SK-N-SH (cell line): ENCODE measurements around the gene ANKS4B. TPM values are rescaled to one million over a fixed set of nuclear protein-coding genes. Genes with fewer than 3 reads are reported as not detected.

Source experiments
- CTCF ChIA-PET: fragments of 300-600, 350-600 bp; formaldehyde crosslinking; extraction: SDS; loops from one replicate; lab custom pipeline; 2021; lab: Yijun Ruan, JAX
- POLR2A ChIA-PET: fragments of 350-600 bp; sonication (Branson Sonifier 250); formaldehyde crosslinking; extraction: SDS; loops from one replicate; lab custom pipeline; 2020; ENCODE audit warnings: antibody characterized with exemption, inconsistent platforms; lab: Yijun Ruan, JAX
- DNase-seq: peaks from one replicate; pipeline ENCODE4 v3.0.0; 2012
- H2AFZ ChIP-seq: fragments of 200-600 bp; sonication (generic); 2 replicates; pipeline ENCODE4 v1.8.1; 2016; ENCODE audit warnings: antibody characterized with exemption, mild to moderate bottlenecking, low read depth
- H3F3A ChIP-seq: fragments of 200-600 bp; sonication (generic); replicated peaks from 2 replicates; pipeline ENCODE3; 2016; ENCODE audit warnings: antibody characterized with exemption, mild to moderate bottlenecking; ENCODE audit not compliant: insufficient read depth
- H3K27ac ChIP-seq, 2 experiments: fragments of 200-500 bp in 1 of 2; fragments of 200-600 bp in 1 of 2; sonication (Bioruptor generic) in 1 of 2; sonication (generic), shearing (Covaris generic) in 1 of 2; 2 replicates each; pipeline versions ENCODE4 v1.5.1 to v1.6.1; 2014 to 2016; ENCODE audit warnings: low read depth in 2 of 2, inconsistent platforms in 1 of 2, low read length in 1 of 2, mild to moderate bottlenecking in 1 of 2, mixed read lengths in 1 of 2
- H3K27me3 ChIP-seq: fragments of 200-600 bp; sonication (generic), shearing (Covaris generic); 2 replicates; pipeline ENCODE4 v1.6.1; 2016; ENCODE audit warnings: mixed run types; ENCODE audit not compliant: insufficient read depth
- H3K36me3 ChIP-seq, 2 experiments: fragments of 200-500 bp in 1 of 2; fragments of 200-600 bp in 1 of 2; sonication (Bioruptor generic) in 1 of 2; sonication (generic) in 1 of 2; replicated peaks in 1 of 2; 2 replicates each; pipeline versions ENCODE3 to v1.5.1; 2014 to 2016; ENCODE audit warnings: low read length in 1 of 2, mild to moderate bottlenecking in 1 of 2; ENCODE audit not compliant: insufficient read depth in 2 of 2, control insufficient read depth in 1 of 2
- H3K4me1 ChIP-seq, 2 experiments: fragments of 200-500 bp in 1 of 2; fragments of 200-600 bp in 1 of 2; sonication (Bioruptor generic) in 1 of 2; sonication (generic), shearing (Covaris generic) in 1 of 2; 2 replicates each; pipeline versions ENCODE4 v1.5.1 to v1.6.1; 2014 to 2016; ENCODE audit warnings: low read depth in 1 of 2, low read length in 1 of 2, mixed run types in 1 of 2; ENCODE audit not compliant: insufficient read depth in 2 of 2, control insufficient read depth in 1 of 2
- H3K4me2 ChIP-seq: fragments of 200-600 bp; sonication (generic), shearing (Covaris generic); 2 replicates; pipeline ENCODE4 v1.6.1; 2017; ENCODE audit warnings: mixed run types
- H3K4me3 ChIP-seq, 2 experiments: fragments of 200-500 bp in 1 of 2; fragments of 200-600 bp in 1 of 2; sonication (Bioruptor generic) in 1 of 2; sonication (generic), shearing (Covaris generic) in 1 of 2; 2 replicates each; pipeline versions ENCODE4 v1.5.1 to v1.8.1; 2014 to 2016; ENCODE audit warnings: low read depth in 2 of 2, inconsistent platforms in 1 of 2, low read length in 1 of 2, mild to moderate bottlenecking in 1 of 2, mixed read lengths in 1 of 2, moderate library complexity in 1 of 2
- H3K79me2 ChIP-seq: fragments of 200-600 bp; sonication (generic); 2 replicates; pipeline ENCODE4 v1.8.1; 2017; ENCODE audit warnings: mild to moderate bottlenecking; ENCODE audit not compliant: insufficient read depth
- H3K9ac ChIP-seq: fragments of 200-600 bp; sonication (generic); 2 replicates; pipeline ENCODE4 v1.6.1; 2017; ENCODE audit warnings: mixed run types
- H3K9me2 ChIP-seq: fragments of 200-600 bp; sonication (generic); 2 replicates; pipeline ENCODE4 v1.6.1; 2017; ENCODE audit warnings: mixed run types
- H3K9me3 ChIP-seq: fragments of 200-600 bp; sonication (generic); 2 replicates; pipeline ENCODE4 v1.6.1; 2017; ENCODE audit warnings: mixed run types, mild to moderate bottlenecking, moderate library complexity
- H4K20me1 ChIP-seq: fragments of 200-600 bp; sonication (generic); 2 replicates; pipeline ENCODE4 v1.6.1; 2017; ENCODE audit warnings: mild to moderate bottlenecking, mixed run types; ENCODE audit not compliant: insufficient read depth
- CHD2 ChIP-seq: fragments of 150-350 bp; IDR thresholded peaks from 2 replicates; pipeline ENCODE4 v1.6.1; 2018; ENCODE audit warnings: low read length; ENCODE audit not compliant: partially characterized antibody
- FOXJ3 ChIP-seq: sonication (generic); formaldehyde crosslinking; IDR thresholded peaks from 2 replicates; pipeline ENCODE4 v1.5.1; 2020; ENCODE audit warnings: mild to moderate bottlenecking, missing genetic modification reagents
- GATA2 ChIP-seq: sonication (generic); formaldehyde crosslinking; IDR thresholded peaks from 2 replicates; pipeline ENCODE4 v1.5.0; 2020; ENCODE audit warnings: mild to moderate bottlenecking, missing genetic modification reagents
- JUND ChIP-seq: IDR thresholded peaks from 2 replicates; pipeline ENCODE4 v1.4.0; 2012
- MAX ChIP-seq: IDR thresholded peaks from 2 replicates; pipeline ENCODE4 v1.4.0; 2012; ENCODE audit warnings: low read depth
- MXI1 ChIP-seq: IDR thresholded peaks from 2 replicates; pipeline ENCODE4 v1.6.1; 2012; ENCODE audit warnings: mild to moderate bottlenecking, low read depth, low read length, improper control_type of control experiment
- NFIC ChIP-seq: IDR thresholded peaks from 2 replicates; pipeline ENCODE4 v1.4.0; 2012; ENCODE audit warnings: borderline replicate concordance
- PBX3 ChIP-seq: IDR thresholded peaks from 2 replicates; pipeline ENCODE4; 2012
- POLR2AphosphoS5 ChIP-seq: IDR thresholded peaks from 2 replicates; pipeline ENCODE4 v1.6.1; 2012; ENCODE audit warnings: low read depth, low read length
- RCOR1 ChIP-seq: fragments of 150-350 bp; IDR thresholded peaks from 2 replicates; pipeline ENCODE4 v1.6.1; 2017; ENCODE audit warnings: antibody characterized with exemption, low read length
- RXRA ChIP-seq: IDR thresholded peaks from 2 replicates; pipeline ENCODE4 v1.4.0; 2012; ENCODE audit warnings: low read depth, mild to moderate bottlenecking, borderline replicate concordance
- TCF12 ChIP-seq: IDR thresholded peaks from 2 replicates; pipeline ENCODE4 v1.4.0; 2012
- USF2 ChIP-seq: fragments of 150-350 bp; IDR thresholded peaks from 2 replicates; pipeline ENCODE4 v1.6.1; 2017; ENCODE audit warnings: antibody characterized with exemption, low read length, low read depth, borderline replicate concordance
- YY1 ChIP-seq: IDR thresholded peaks from 2 replicates; pipeline ENCODE4 v1.4.0; 2012; ENCODE audit warnings: low read depth, mild to moderate bottlenecking
- WGBS: methylation state at CpG from one replicate; pipeline ENCODE4 v1.1.6; 2017; ENCODE audit warnings: low lambda C conversion rate; 5-methylcytosine and 5-hydroxymethylcytosine counted together
- polyA plus RNA-seq, 3 experiments: library from polyadenylated mRNA; depleted of rRNA; stranded (reverse); fragments of >200 nt; gene quantifications; 2 replicates each; pipeline ENCODE4 v1.2.3, GENCODE V29; 2012

The ANKS4B gene
- polyA plus RNA-seq, 1 of the 3 experiments (the other 2 are of a cell fraction), result not detected

- no peak overlapping the region for H3K4me3 ChIP-seq
- DNase-seq, result no peak
- no peaks in the 10 kb centered on the region for H3F3A ChIP-seq
- H3K79me2 ChIP-seq, result no peaks in the 10 kb centered on the region
- H3K27ac ChIP-seq, result no peak overlapping the region
- no peaks in the 10 kb centered on the region; a peak in 1 of 4 replicates for H3K4me1 ChIP-seq
- H3K9me3 ChIP-seq, result no peaks in the 10 kb centered on the region
- H2AFZ ChIP-seq, result no peak overlapping the region
- ChIA-PET CTCF (interaction anchor here (0.8 to 10.5 kb wide), 13 partner anchors 10 to 1134 kb away, joined by 3 to 169 read pairs (median 5); partner anchors contain the start of genes CRYM and LDAF1), POLR2A (no interaction called here)
- H3K36me3 ChIP-seq, result no peaks in the 10 kb centered on the region
- 79% methylated on average over 4 of the region's 4 CpGs for WGBS
- H3K9me2 ChIP-seq, result no peaks in the 10 kb centered on the region
- H4K20me1 ChIP-seq, result no peaks in the 10 kb centered on the region
- TF ChIP-seq USF2, result no peak
- TF ChIP-seq RCOR1, result 0 out of 2 replicates have a peak, but pooled peaks have one; percentile 19
- no peak overlapping the region for H3K9ac ChIP-seq
- H3K27me3 ChIP-seq, result no peaks in the 10 kb centered on the region
- no peak overlapping the region for H3K4me2 ChIP-seq
Measured at GRCh38 chr16:21190013-21190412, 43.5 kb upstream of the ANKS4B start.

GRCh38 chr16:21190599-21190998 lies 42.9 kb upstream of the ANKS4B start:
- H2AFZ ChIP-seq, result no peak overlapping the region
- no peak overlapping the region for H3K4me3 ChIP-seq
- ChIA-PET CTCF (interaction anchor here (1.4 to 10.5 kb wide), 5 partner anchors 11 to 110 kb away, joined by 4 to 169 read pairs (median 39); partner anchors contain the start of genes CRYM and LDAF1), POLR2A (interaction anchor here (0.6 kb wide), 1 partner anchor 110 kb away, joined by 4 read pairs; no protein-coding TSS in a partner anchor)
- no peaks in the 10 kb centered on the region; a peak in 1 of 4 replicates for H3K4me1 ChIP-seq
- no peak overlapping the region for H3K4me2 ChIP-seq
- no peaks in the 10 kb centered on the region for H3K27me3 ChIP-seq
- DNase-seq, result peak; percentile 36
- H3K9me2 ChIP-seq, result no peaks in the 10 kb centered on the region
- no peaks in the 10 kb centered on the region for H3K9me3 ChIP-seq
- H3K9ac ChIP-seq, result no peak overlapping the region
- no peaks in the 10 kb centered on the region for H4K20me1 ChIP-seq
- H3K36me3 ChIP-seq, result no peaks in the 10 kb centered on the region
- TF ChIP-seq FOXJ3, result no peak
- TF ChIP-seq CHD2, result peak; percentile 65
- no peak for TF ChIP-seq MXI1
- TF ChIP-seq TCF12, result peak; percentile 66
- no peak for TF ChIP-seq JUND
- H3F3A ChIP-seq, result no peaks in the 10 kb centered on the region
- peak overlapping the region in 1 of 2 experiments; percentile 8; a peak in 1 of 4 replicates for H3K27ac ChIP-seq
- no peaks in the 10 kb centered on the region for H3K79me2 ChIP-seq

- 80% methylated on average over 1 of the region's 1 CpG for WGBS
- no peak for DNase-seq
- Histone ChIP-seq H3K9me3 (no peaks in the 10 kb centered on the region), H3K4me1 (no peaks in the 10 kb centered on the region; a peak in 1 of 4 replicates), H3K36me3 (no peaks in the 10 kb centered on the region), H3K4me2 (no peak overlapping the region), H4K20me1 (no peaks in the 10 kb centered on the region), H3K9ac (no peak overlapping the region), H3K79me2 (no peaks in the 10 kb centered on the region), H3K4me3 (no peak overlapping the region), H3K27ac (no peak overlapping the region), H3F3A (no peaks in the 10 kb centered on the region), H3K9me2 (no peaks in the 10 kb centered on the region), H2AFZ (no peak overlapping the region), H3K27me3 (no peaks in the 10 kb centered on the region)
- POLR2A ChIA-PET, result no interaction called here
- CTCF ChIA-PET, result interaction anchor here (7.8 to 10.5 kb wide), 2 partner anchors 85 to 107 kb away, joined by 71 to 169 read pairs; partner anchors contain the start of gene CRYM
- TF ChIP-seq PBX3, result no peak
- no peak for TF ChIP-seq NFIC
- TF ChIP-seq POLR2AphosphoS5, result no peak
- TF ChIP-seq TCF12, result no peak
- no peak for TF ChIP-seq RXRA
- no peak for TF ChIP-seq GATA2 (CRISPR knock-in tag)
- TF ChIP-seq MAX, result no peak
- TF ChIP-seq YY1, result no peak
Measured at GRCh38 chr16:21192991-21193390, 40.5 kb upstream of the ANKS4B start.
